Trophoblast cell (in vitro differentiated cells and primary cell): ENCODE results near the gene MAP4K3.
"Not testable (repeated sequence)": the region's sequence is repeated elsewhere in the genome, so short reads cannot be mapped to it uniquely, and the experiment has no call there.

Experiments used
- DNase-seq, 2 donors: peaks; one replicate each; pipeline ENCODE4 v3.0.0-alpha.2; 2016
- H2AFZ ChIP-seq: 2 replicates; pipeline ENCODE4 v1.6.1; 2013; ENCODE audit warnings: low read length, moderate library complexity, mild to moderate bottlenecking; ENCODE audit not compliant: insufficient read depth, poor library complexity
- H2AK5ac ChIP-seq: 2 replicates; pipeline ENCODE4 v1.6.1; 2013; ENCODE audit warnings: mild to moderate bottlenecking, low read length
- H2BK120ac ChIP-seq: 2 replicates; pipeline ENCODE4 v1.6.1; 2013; ENCODE audit warnings: low read length, mild to moderate bottlenecking, moderate library complexity; ENCODE audit not compliant: insufficient read depth, poor library complexity
- H2BK12ac ChIP-seq: 2 replicates; pipeline ENCODE4 v1.6.1; 2013; ENCODE audit warnings: mild to moderate bottlenecking, low read length, moderate library complexity
- H2BK5ac ChIP-seq: 2 replicates; pipeline ENCODE4 v1.6.1; 2013; ENCODE audit warnings: low read length, low read depth, moderate library complexity, mild to moderate bottlenecking; ENCODE audit not compliant: poor library complexity
- H3K14ac ChIP-seq: 2 replicates; pipeline ENCODE4 v1.6.1; 2013; ENCODE audit warnings: mild to moderate bottlenecking, low read length
- H3K18ac ChIP-seq: 2 replicates; pipeline ENCODE4 v1.6.1; 2013; ENCODE audit warnings: mild to moderate bottlenecking, low read length
- H3K23ac ChIP-seq: 2 replicates; pipeline ENCODE4 v1.6.1; 2013; ENCODE audit warnings: low read length
- H3K27ac ChIP-seq: 2 replicates; pipeline ENCODE4 v1.5.1; 2013; ENCODE audit warnings: low read depth, mild to moderate bottlenecking, inconsistent platforms, low read length, moderate library complexity
- H3K27me3 ChIP-seq: 2 replicates; pipeline ENCODE4 v1.6.1; 2013; ENCODE audit warnings: inconsistent platforms, mild to moderate bottlenecking, low read length, moderate library complexity; ENCODE audit not compliant: insufficient read depth
- H3K36me3 ChIP-seq, 2 experiments: 1 replicate in 1 of 2; 2 replicates in 1 of 2; pipeline ENCODE4 v1.6.1; 2013; ENCODE audit warnings: low read length in 2 of 2, mild to moderate bottlenecking in 2 of 2, moderate library complexity in 1 of 2; ENCODE audit not compliant: insufficient read depth in 2 of 2, control insufficient read depth in 1 of 2
- H3K4ac ChIP-seq: 2 replicates; pipeline ENCODE4 v1.6.1; 2013; ENCODE audit warnings: low read depth, mild to moderate bottlenecking, low read length, moderate library complexity
- H3K4me1 ChIP-seq, 2 experiments: 1 replicate in 1 of 2; 2 replicates in 1 of 2; pipeline ENCODE4 v1.6.1; 2013; ENCODE audit warnings: low read length in 2 of 2, mild to moderate bottlenecking in 2 of 2, moderate library complexity in 1 of 2; ENCODE audit not compliant: insufficient read depth in 2 of 2, control insufficient read depth in 1 of 2
- H3K4me2 ChIP-seq: 2 replicates; pipeline ENCODE4 v1.6.1; 2013; ENCODE audit warnings: inconsistent platforms, mild to moderate bottlenecking, low read length, moderate library complexity
- H3K4me3 ChIP-seq: 2 replicates; pipeline ENCODE4 v1.5.1; 2013; ENCODE audit warnings: mild to moderate bottlenecking, low read depth, low read length, inconsistent platforms
- H3K79me1 ChIP-seq: one replicate; pipeline ENCODE4 v1.6.1; 2013; ENCODE audit warnings: low read length
- H3K79me2 ChIP-seq: 2 replicates; pipeline ENCODE4 v1.6.1; 2013; ENCODE audit warnings: low read length, mild to moderate bottlenecking; ENCODE audit not compliant: control insufficient read depth, insufficient read depth, poor library complexity
- H3K9ac ChIP-seq: 2 replicates; pipeline ENCODE4 v1.6.1; 2013; ENCODE audit warnings: mild to moderate bottlenecking, low read length
- H3K9me3 ChIP-seq: 2 replicates; pipeline ENCODE4 v1.6.1; 2013; ENCODE audit warnings: low read depth, mild to moderate bottlenecking, control low read depth, inconsistent platforms, low read length; ENCODE audit not compliant: insufficient read depth
- H4K12ac ChIP-seq: 2 replicates; pipeline ENCODE4 v1.6.1; 2013; ENCODE audit warnings: low read depth, mild to moderate bottlenecking, low read length, moderate library complexity
- H4K8ac ChIP-seq: 2 replicates; pipeline ENCODE4 v1.6.1; 2013; ENCODE audit warnings: low read depth, mild to moderate bottlenecking, low read length, moderate library complexity
- H4K91ac ChIP-seq: one replicate; pipeline ENCODE4 v1.6.1; 2013; ENCODE audit warnings: low read depth, mild to moderate bottlenecking, low read length, moderate library complexity
- WGBS: extraction: QIAGEN DNeasy Blood & Tissue Kit; methylation state at CpG from one replicate; pipeline ENCODE4 v1.1.7; 2013; ENCODE audit warnings: missing lambda C conversion rate; ENCODE audit not compliant: insufficient read length, insufficient coverage; ENCODE audit errors: extremely low coverage; 5-methylcytosine and 5-hydroxymethylcytosine counted together

The MAP4K3 gene

GRCh38 chr2:39326644-39327043 is 110.4 kb downstream of the MAP4K3 start:
- H3K79me2 ChIP-seq: no peaks in the 10 kb centered on the region
- no peak overlapping the region for H3K14ac ChIP-seq
- no peak overlapping the region for H3K18ac ChIP-seq
- H3K4me1 ChIP-seq: peaks cover 0 to 3% of the 10 kb centered on the region in 2 experiments
- no CpG with 5 or more reads among the region's 5 CpGs for WGBS
- H3K4me3 ChIP-seq: no peak overlapping the region
- H2AFZ ChIP-seq: no peak overlapping the region
- no peak overlapping the region for H3K4ac ChIP-seq
- H2BK5ac ChIP-seq: no peak overlapping the region
- H3K79me1 ChIP-seq: no peaks in the 10 kb centered on the region
- DNase-seq: no peak
- no peak overlapping the region for H2BK120ac ChIP-seq
- no peak overlapping the region for H3K4me2 ChIP-seq
- no peaks in the 10 kb centered on the region for H3K9me3 ChIP-seq
- H3K9ac ChIP-seq: no peak overlapping the region
- H4K91ac ChIP-seq: no peak overlapping the region
- no peak overlapping the region for H2BK12ac ChIP-seq
- no peak overlapping the region for H3K23ac ChIP-seq
- no peak overlapping the region for H3K27ac ChIP-seq
- H3K36me3 ChIP-seq: peaks cover 3 to 6% of the 10 kb centered on the region in 2 experiments
- no peak overlapping the region for H4K12ac ChIP-seq
- H4K8ac ChIP-seq: no peak overlapping the region
- no peak overlapping the region for H2AK5ac ChIP-seq
- H3K27me3 ChIP-seq: no peaks in the 10 kb centered on the region

GRCh38 chr2:39325966-39326365 is 111.1 kb downstream of the MAP4K3 start:
- DNase-seq: no peak
- H2BK12ac ChIP-seq: no peak overlapping the region
- peaks cover 0 to 3% of the 10 kb centered on the region in 2 experiments for H3K4me1 ChIP-seq
- H3K4me3 ChIP-seq: no peak overlapping the region
- no peaks in the 10 kb centered on the region for H3K27me3 ChIP-seq
- no peak overlapping the region for H3K4ac ChIP-seq
- no peaks in the 10 kb centered on the region for H3K9me3 ChIP-seq
- H4K91ac ChIP-seq: no peak overlapping the region
- no peak overlapping the region for H4K12ac ChIP-seq
- no peak overlapping the region for H3K14ac ChIP-seq
- H3K79me1 ChIP-seq: no peaks in the 10 kb centered on the region
- no peak overlapping the region for H2BK5ac ChIP-seq
- peaks cover 3 to 6% of the 10 kb centered on the region in 2 experiments for H3K36me3 ChIP-seq
- H2AK5ac ChIP-seq: no peak overlapping the region
- no peak overlapping the region for H3K23ac ChIP-seq
- no peak overlapping the region for H3K9ac ChIP-seq
- H3K18ac ChIP-seq: no peak overlapping the region
- no peak overlapping the region for H2AFZ ChIP-seq
- H3K79me2 ChIP-seq: no peaks in the 10 kb centered on the region
- no CpG with 5 or more reads among the region's 1 CpG for WGBS
- no peak overlapping the region for H3K27ac ChIP-seq
- no peak overlapping the region for H2BK120ac ChIP-seq
- H3K4me2 ChIP-seq: no peak overlapping the region
- H4K8ac ChIP-seq: no peak overlapping the region

DNA sequence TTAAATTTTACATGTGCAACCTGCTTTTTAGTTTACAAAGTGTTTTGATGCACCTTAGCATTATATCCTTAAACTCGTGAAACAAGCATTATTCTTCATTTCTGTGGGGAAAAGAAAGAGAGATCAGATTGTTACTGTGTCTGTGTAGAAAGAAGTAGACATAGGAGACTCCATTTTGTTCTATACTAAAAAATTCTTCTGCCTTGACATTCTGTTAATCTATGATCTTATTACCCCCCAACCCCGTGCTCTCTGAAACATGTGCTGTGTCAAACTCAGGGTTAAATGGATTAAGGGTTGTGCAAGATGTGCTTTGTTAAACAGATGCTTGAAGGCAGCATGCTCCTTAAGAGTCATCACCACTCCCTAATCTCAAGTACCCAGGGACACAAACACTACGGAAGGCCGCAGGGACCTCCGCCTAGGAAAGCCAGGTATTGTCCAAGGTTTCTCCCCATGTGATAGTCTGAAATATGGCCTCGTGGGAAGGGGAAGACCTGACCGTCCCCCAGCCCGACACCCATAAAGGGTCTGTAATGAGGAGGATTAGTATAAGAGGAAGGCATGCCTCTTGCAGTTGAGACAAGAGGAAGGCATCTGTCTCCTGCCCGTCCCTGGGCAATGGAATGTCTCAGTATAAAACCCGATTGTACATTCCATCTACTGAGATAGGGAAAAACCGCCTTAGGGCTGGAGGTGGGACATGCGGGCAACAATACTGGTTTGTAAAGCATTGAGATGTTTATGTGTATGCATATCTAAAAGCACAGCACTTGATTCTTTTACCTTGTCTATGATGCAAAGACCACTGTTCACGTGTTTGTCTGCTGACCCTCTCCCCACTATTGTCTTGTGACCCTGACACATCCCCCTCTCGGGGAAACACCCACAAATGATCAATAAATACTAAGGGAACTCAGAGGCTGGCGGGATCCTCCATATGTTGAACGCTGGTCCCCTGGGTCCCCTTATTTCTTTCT is 115.7 kb downstream of the MAP4K3 start:
- not testable (repeated sequence) for H2BK5ac ChIP-seq

GRCh38 chr2:39320162-39320561 is 116.9 kb downstream of the MAP4K3 start:
- no peaks in the 10 kb centered on the region for H3K79me2 ChIP-seq
- no peaks in the 10 kb centered on the region for H3K79me1 ChIP-seq
- no peak overlapping the region for H4K91ac ChIP-seq
- no peak overlapping the region for H2AFZ ChIP-seq
- H3K4me1 ChIP-seq: no peaks in the 10 kb centered on the region
- no peak overlapping the region for H3K18ac ChIP-seq
- DNase-seq: no peak
- no peak overlapping the region for H3K9ac ChIP-seq
- H3K23ac ChIP-seq: no peak overlapping the region
- H3K36me3 ChIP-seq: no peaks in the 10 kb centered on the region
- no peak overlapping the region for H2BK5ac ChIP-seq
- H4K8ac ChIP-seq: no peak overlapping the region
- WGBS: no CpG with 5 or more reads among the region's 4 CpGs
- H2BK120ac ChIP-seq: no peak overlapping the region
- no peak overlapping the region for H3K4me3 ChIP-seq
- H3K4ac ChIP-seq: no peak overlapping the region
- no peak overlapping the region for H4K12ac ChIP-seq
- H3K14ac ChIP-seq: no peak overlapping the region
- H3K27me3 ChIP-seq: no peaks in the 10 kb centered on the region
- H3K4me2 ChIP-seq: no peak overlapping the region
- no peak overlapping the region for H2BK12ac ChIP-seq
- H3K9me3 ChIP-seq: no peaks in the 10 kb centered on the region
- no peak overlapping the region for H2AK5ac ChIP-seq
- no peak overlapping the region for H3K27ac ChIP-seq

More for the DNA sequence above, 115.7 kb downstream of the MAP4K3 start:
- not testable (repeated sequence) for H4K8ac ChIP-seq, H3K4me1 ChIP-seq, H3K4me2 ChIP-seq, H4K91ac ChIP-seq, H2AK5ac ChIP-seq, H3K4ac ChIP-seq, H3K9ac ChIP-seq, H4K12ac ChIP-seq, H3K27me3 ChIP-seq, H3K4me3 ChIP-seq, H2BK120ac ChIP-seq, H3K79me1 ChIP-seq, H3K79me2 ChIP-seq, H2BK12ac ChIP-seq, H3K14ac ChIP-seq, H3K18ac ChIP-seq, H2AFZ ChIP-seq, H3K23ac ChIP-seq, H3K36me3 ChIP-seq, H3K27ac ChIP-seq, H3K9me3 ChIP-seq
- WGBS: no CpG with 5 or more reads among the region's 16 CpGs
- DNase-seq: peak in 1 of 2 donors; percentile 39
